ENCODE results near the gene RXRA. TPM values are rescaled to one million over a fixed set of nuclear protein-coding genes. Genes with fewer than 3 reads are reported as not detected.
A peak's percentile ranks its signal among the peaks of the same experiment; 100 is the strongest.

The RXRA gene
- 16.8 and 21.3 TPM in 2 replicates for total RNA-seq

DNA sequence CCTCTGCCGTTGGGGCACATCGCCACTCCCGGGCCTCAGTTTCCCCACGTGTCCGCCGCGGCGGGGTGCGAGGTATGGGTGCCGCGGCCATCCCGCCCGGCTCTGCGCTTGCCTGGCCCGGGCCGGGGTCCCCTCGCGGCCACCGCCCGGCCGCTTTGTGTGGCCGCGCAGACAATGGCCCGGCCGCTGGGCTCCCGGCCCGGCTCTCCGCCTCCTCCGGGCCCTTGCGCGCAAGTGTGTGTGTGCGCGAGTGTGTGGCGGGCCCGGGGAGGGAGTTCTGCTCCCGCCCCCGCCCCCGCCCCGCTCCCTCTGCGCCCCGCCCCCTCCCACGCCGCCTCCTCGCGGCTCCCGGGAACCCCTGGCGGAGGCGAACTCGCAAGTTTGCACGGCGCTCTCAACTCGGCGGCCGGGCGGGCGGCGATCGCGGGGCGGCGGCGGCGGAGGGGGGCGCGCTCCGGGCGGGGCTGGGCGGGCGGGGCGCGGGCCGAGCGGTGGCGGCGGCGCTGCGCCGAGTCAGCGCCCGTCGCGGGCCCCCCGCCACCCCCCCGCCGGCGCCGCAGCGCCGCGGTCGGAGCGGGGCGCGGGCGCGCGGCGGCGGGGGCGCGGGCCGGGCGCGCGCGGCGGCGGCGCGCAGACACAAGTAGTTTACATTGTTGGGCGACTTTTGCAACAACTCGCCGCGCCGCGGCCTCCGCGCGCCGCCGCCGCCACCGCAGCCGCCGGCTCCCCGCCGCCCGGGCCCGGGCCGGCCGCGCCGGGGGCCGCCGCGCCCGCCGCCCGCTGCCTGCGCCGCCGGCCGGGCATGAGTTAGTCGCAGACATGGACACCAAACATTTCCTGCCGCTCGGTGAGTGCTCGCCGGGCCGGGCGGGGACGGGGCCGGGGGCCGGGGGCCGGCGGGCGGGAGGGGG is at the start of gene RXRA:
Gene RXRA (plus strand): TSS at position 643 of the 911 bp plus-strand sequence. CDS start 177 bp downstream, at position 820.
- peaks cover 1% of the 10 kb centered on the region for H3K36me3 ChIP-seq (ENCODE audit: control insufficient read depth, insufficient read depth, low read length)
- FAIRE-seq (no peak), DNase-seq (ENCODE audit: low read depth) (peak; percentile 34)
- TF ChIP-seq, protein P1, sequence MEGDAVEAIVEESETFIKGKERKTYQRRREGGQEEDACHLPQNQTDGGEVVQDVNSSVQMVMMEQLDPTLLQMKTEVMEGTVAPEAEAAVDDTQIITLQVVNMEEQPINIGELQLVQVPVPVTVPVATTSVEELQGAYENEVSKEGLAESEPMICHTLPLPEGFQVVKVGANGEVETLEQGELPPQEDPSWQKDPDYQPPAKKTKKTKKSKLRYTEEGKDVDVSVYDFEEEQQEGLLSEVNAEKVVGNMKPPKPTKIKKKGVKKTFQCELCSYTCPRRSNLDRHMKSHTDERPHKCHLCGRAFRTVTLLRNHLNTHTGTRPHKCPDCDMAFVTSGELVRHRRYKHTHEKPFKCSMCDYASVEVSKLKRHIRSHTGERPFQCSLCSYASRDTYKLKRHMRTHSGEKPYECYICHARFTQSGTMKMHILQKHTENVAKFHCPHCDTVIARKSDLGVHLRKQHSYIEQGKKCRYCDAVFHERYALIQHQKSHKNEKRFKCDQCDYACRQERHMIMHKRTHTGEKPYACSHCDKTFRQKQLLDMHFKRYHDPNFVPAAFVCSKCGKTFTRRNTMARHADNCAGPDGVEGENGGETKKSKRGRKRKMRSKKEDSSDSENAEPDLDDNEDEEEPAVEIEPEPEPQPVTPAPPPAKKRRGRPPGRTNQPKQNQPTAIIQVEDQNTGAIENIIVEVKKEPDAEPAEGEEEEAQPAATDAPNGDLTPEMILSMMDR (IDR thresholded peaks at IDR 0.05; ENCODE audit: insufficient read depth, low read length, severe bottlenecking): no peak
- H3K4me3 ChIP-seq (ENCODE audit: low read depth, low read length): peak within 1 kb of the TSS; percentile 74
- H3K27me3 ChIP-seq (ENCODE audit: control insufficient read depth, insufficient read depth, low read length): no peaks in the 10 kb centered on the region

DNA sequence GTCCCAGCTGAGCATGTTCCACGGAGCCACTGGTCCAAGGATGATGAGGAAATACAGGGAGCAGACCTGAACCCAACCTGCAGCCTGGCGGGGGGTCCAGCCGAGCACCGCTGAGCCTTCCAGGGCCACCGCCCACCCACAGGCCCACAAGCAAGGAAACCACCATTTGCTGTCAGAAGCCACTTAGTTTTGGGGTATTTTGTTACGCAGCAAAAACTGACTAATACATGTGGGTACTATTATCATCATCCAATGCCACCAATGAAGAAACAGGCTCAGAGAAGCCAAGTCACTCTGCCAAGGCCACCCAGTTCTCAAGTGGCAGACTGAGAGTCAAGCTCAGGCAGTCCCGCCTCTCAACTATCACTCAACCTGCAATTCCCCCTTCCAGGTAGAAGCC is 48.0 kb upstream of the RXRA start:
- no peak for FAIRE-seq
- peaks cover 2% of the 10 kb centered on the region for H3K27me3 ChIP-seq (ENCODE audit: control insufficient read depth, insufficient read depth, low read length)

DNA sequence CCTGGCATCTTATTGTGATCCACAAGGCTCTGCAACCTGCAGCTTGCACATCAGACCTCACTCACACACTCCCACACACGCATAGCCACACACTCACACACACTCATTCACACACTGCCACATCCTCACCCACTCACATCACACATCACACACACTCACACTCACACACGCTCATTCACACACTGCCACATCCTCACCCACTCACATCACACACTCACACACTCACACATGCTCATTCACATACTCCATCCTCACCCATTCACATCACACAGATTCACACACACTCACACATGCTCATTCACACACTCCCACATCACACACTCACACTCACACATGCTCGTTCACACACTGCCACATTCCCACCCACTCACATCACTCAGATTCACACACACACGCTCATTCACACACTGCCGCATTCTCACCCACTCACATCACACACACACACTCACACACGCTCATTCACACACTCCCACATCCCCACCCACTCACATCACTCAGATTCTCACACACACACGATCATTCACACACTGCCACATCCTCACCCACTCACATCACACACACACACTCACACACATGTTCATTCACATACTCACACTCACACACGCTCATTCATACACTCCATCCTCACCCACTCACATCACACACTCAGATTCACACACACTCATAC is 47.1 kb upstream of the RXRA start:
- FAIRE-seq: peak; percentile 98
- Histone ChIP-seq H3K36me3 (ENCODE audit: control insufficient read depth, insufficient read depth, low read length) (no peaks in the 10 kb centered on the region), H3K4me3 (ENCODE audit: low read depth, low read length) (no peak overlapping the region), H3K27me3 (ENCODE audit: control insufficient read depth, insufficient read depth, low read length) (peaks cover under 1% of the 10 kb centered on the region)
- TF ChIP-seq, protein P1 (IDR thresholded peaks at IDR 0.05; ENCODE audit: insufficient read depth, low read length, severe bottlenecking): no peak
- DNase-seq (ENCODE audit: low read depth): no peak

More for the DNA sequence above, 48.0 kb upstream of the RXRA start:
- TF ChIP-seq, protein P1 (IDR thresholded peaks at IDR 0.05; ENCODE audit: insufficient read depth, low read length, severe bottlenecking): no peak
- H3K36me3 ChIP-seq (ENCODE audit: control insufficient read depth, insufficient read depth, low read length): no peaks in the 10 kb centered on the region
- H3K4me3 ChIP-seq (ENCODE audit: low read depth, low read length): no peak overlapping the region
- DNase-seq (ENCODE audit: low read depth): no peak

DNA sequence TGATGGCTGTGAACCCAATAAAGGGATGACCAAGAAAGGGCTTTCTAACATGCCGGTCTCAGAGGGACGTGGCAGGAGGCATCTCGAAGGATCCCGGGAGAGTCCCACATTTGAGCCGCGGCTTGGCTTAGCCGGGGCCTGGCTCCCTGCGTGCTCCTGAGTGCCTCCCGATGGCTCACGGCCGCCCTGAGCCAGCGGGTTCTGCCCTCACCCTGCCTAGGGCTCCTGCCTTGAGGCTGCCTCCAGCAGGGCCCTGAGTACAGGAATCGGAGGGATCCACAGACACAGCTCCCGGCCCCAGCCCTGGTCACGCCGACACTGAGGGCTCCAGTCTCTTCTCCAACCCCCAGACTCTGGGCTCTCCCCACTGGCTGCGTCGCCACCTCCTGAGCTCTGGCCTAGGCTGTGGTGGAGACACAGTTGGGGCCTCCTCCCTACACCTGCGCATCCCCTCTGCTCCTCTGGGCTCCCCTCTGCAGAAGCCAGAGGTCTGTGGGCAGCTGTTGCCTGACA is 44.1 kb upstream of the RXRA start:
- Histone ChIP-seq H3K27me3 (ENCODE audit: control insufficient read depth, insufficient read depth, low read length) (peaks cover 5% of the 10 kb centered on the region), H3K4me3 (ENCODE audit: low read depth, low read length) (no peak overlapping the region), H3K36me3 (ENCODE audit: control insufficient read depth, insufficient read depth, low read length) (no peaks in the 10 kb centered on the region)
- TF ChIP-seq, protein P1 (IDR thresholded peaks at IDR 0.05; ENCODE audit: insufficient read depth, low read length, severe bottlenecking): no peak
- DNase-seq (ENCODE audit: low read depth): no peak
- no peak for FAIRE-seq

DNA sequence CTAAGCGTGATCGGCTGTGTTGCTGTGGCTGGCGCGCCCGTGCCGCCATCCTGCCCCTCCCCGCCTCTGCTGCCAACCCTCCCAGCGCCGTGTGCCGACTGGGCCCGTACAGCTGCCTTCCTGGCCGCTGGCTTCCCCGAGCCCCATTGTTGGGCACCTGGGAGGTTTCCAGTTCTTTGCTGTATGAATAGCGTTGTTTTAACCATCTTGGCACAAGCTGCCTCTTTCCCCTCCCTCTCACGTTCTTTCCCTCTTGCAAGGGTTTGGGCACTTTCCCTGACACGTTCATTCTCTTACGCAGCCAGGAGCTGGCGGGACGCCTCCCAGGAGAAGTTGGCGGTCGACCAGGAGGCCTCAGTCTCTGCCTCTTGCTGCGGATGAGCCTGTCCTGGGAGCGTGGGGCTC is 43.1 kb upstream of the RXRA start:
- TF ChIP-seq, protein P1 (IDR thresholded peaks at IDR 0.05; ENCODE audit: insufficient read depth, low read length, severe bottlenecking): no peak
- peak; percentile 21 for DNase-seq (ENCODE audit: low read depth)
- FAIRE-seq: peak; percentile 23
- Histone ChIP-seq H3K4me3 (ENCODE audit: low read depth, low read length) (no peak overlapping the region), H3K27me3 (ENCODE audit: control insufficient read depth, insufficient read depth, low read length) (peaks cover 5% of the 10 kb centered on the region), H3K36me3 (ENCODE audit: control insufficient read depth, insufficient read depth, low read length) (no peaks in the 10 kb centered on the region)

All from bronchial epithelial cell (primary cell).